WTC11 (cell line): ENCODE results near the gene DONSON. TPM values are rescaled to one million over a fixed set of nuclear protein-coding genes. Genes with fewer than 3 reads are reported as not detected.

Source experiments
- ATAC-seq: fragments of 200-7000 bp; cut with Tn5 transposase; 2 replicates; pipeline ENCODE4 v1.10.0; 2021; ENCODE audit warnings: mild to moderate bottlenecking, moderate library complexity
- CTCF ChIA-PET: fragments of 300-600 bp; sonication (Branson Sonifier 250); formaldehyde crosslinking; loops from one replicate; lab custom pipeline; 2021; ENCODE audit warnings: antibody characterized with exemption; lab: Charles Lee
- POLR2A ChIA-PET: fragments of 350-600 bp; sonication (Branson Sonifier 250); formaldehyde crosslinking; loops from one replicate; lab custom pipeline; 2021; ENCODE audit warnings: antibody characterized with exemption; lab: Charles Lee
- DNase-seq: peaks from one replicate; pipeline ENCODE4 v3.0.0; 2021; ENCODE audit warnings: low spot score
- H3K27ac Mint-ChIP-seq: 2 replicates; pipeline ENCODE4 v1.8.0; 2021; ENCODE audit warnings: mixed read lengths
- H3K27me3 Mint-ChIP-seq: 2 replicates; pipeline ENCODE4 v1.8.0; 2021; ENCODE audit warnings: low read depth, mild to moderate bottlenecking, moderate library complexity, mixed read lengths
- H3K36me3 Mint-ChIP-seq: 2 replicates; pipeline ENCODE4 v1.8.0; 2021; ENCODE audit warnings: mixed read lengths
- H3K4me1 Mint-ChIP-seq: 2 replicates; pipeline ENCODE4 v1.8.0; 2022; ENCODE audit warnings: mixed read lengths
- H3K4me3 Mint-ChIP-seq: 2 replicates; pipeline ENCODE4 v1.8.0; 2021; ENCODE audit warnings: mild to moderate bottlenecking, moderate library complexity, mixed read lengths
- H3K9me3 Mint-ChIP-seq: 2 replicates; pipeline ENCODE4 v1.8.0; 2021; ENCODE audit warnings: mixed read lengths
- AFF4 ChIP-seq: sonication (generic); formaldehyde crosslinking; IDR thresholded peaks from 2 replicates; pipeline ENCODE4 v1.8.1; 2023; ENCODE audit warnings: mild to moderate bottlenecking, missing genetic modification reagents, borderline replicate concordance
- CTCF ChIP-seq: fragments of 200-600 bp; IDR thresholded peaks from 2 replicates; pipeline ENCODE4 v1.8.0; 2022; ENCODE audit warnings: antibody characterized with exemption
- ELF4 ChIP-seq: sonication (generic); formaldehyde crosslinking; IDR thresholded peaks from 2 replicates; pipeline ENCODE4 v1.8.1; 2022; ENCODE audit warnings: low read depth, mild to moderate bottlenecking, moderate library complexity, missing genetic modification reagents
- ETV6 ChIP-seq: sonication (generic); formaldehyde crosslinking; IDR thresholded peaks from 2 replicates; pipeline ENCODE4 v1.8.1; 2022; ENCODE audit warnings: mild to moderate bottlenecking, missing genetic modification reagents
- IRF2 ChIP-seq: sonication (generic); formaldehyde crosslinking; IDR thresholded peaks from 2 replicates; pipeline ENCODE4 v1.8.0; 2022; ENCODE audit warnings: low read depth, missing genetic modification reagents, borderline replicate concordance
- NFE2L1 ChIP-seq: sonication (generic); formaldehyde crosslinking; IDR thresholded peaks from 2 replicates; pipeline ENCODE4 v1.8.1; 2023; ENCODE audit warnings: missing genetic modification reagents
- OVOL2 ChIP-seq: fragments of 250-450 bp; sonication (Bioruptor Pico); IDR thresholded peaks from 2 replicates; pipeline ENCODE4 v1.9.0; 2021; ENCODE audit warnings: mild to moderate bottlenecking, borderline replicate concordance
- RELA ChIP-seq: sonication (generic); formaldehyde crosslinking; IDR thresholded peaks from 2 replicates; pipeline ENCODE4 v1.8.1; 2022; ENCODE audit warnings: missing genetic modification reagents, mild to moderate bottlenecking, borderline replicate concordance
- RORB ChIP-seq: fragments of 250-450 bp; sonication (Bioruptor Pico); IDR thresholded peaks from 2 replicates; pipeline ENCODE4 v1.9.0; 2021; ENCODE audit warnings: mild to moderate bottlenecking
- TP53 ChIP-seq: sonication (generic); formaldehyde crosslinking; IDR thresholded peaks from 2 replicates; pipeline ENCODE4 v1.8.1; 2023; ENCODE audit warnings: mild to moderate bottlenecking, missing genetic modification reagents
- ZNF138 ChIP-seq: sonication (generic); formaldehyde crosslinking; conservative IDR thresholded peaks from 2 replicates; pipeline ENCODE4 v1.8.1; 2022; ENCODE audit warnings: mild to moderate bottlenecking, moderate library complexity, missing genetic modification reagents
- ZNF219 ChIP-seq: sonication (generic); formaldehyde crosslinking; IDR thresholded peaks from 2 replicates; pipeline ENCODE4 v1.8.0; 2023; ENCODE audit warnings: missing genetic modification reagents, mild to moderate bottlenecking, borderline replicate concordance
- ZNF416 ChIP-seq: fragments of 250-450 bp; sonication (Bioruptor Pico); IDR thresholded peaks from 2 replicates; pipeline ENCODE4 v1.9.0; 2021; ENCODE audit warnings: mild to moderate bottlenecking, inconsistent platforms
- ZSCAN18 ChIP-seq: fragments of 250-450 bp; sonication (Bioruptor Pico); IDR thresholded peaks from 2 replicates; pipeline ENCODE4 v2.1.2; 2022; ENCODE audit warnings: mild to moderate bottlenecking, moderate library complexity
- total RNA-seq: library from RNA; stranded (reverse); gene quantifications from 3 replicates; pipeline ENCODE4 v1.2.3, GENCODE V29; 2021
- TF ChIP-seq, protein P1 (sequence below): sonication (generic); formaldehyde crosslinking; IDR thresholded peaks from 2 replicates; pipeline ENCODE4 v1.8.0; 2022; ENCODE audit warnings: missing genetic modification reagents
- TF ChIP-seq, protein P2 (sequence below): sonication (generic); formaldehyde crosslinking; IDR thresholded peaks from 2 replicates; pipeline ENCODE4 v1.8.0; 2022; ENCODE audit warnings: mild to moderate bottlenecking, missing genetic modification reagents
- TF ChIP-seq, protein P3 (sequence below): sonication (generic); formaldehyde crosslinking; IDR thresholded peaks from 2 replicates; pipeline ENCODE4 v1.8.1; 2023; ENCODE audit warnings: mild to moderate bottlenecking, moderate library complexity, missing genetic modification reagents

DONSON gene
- total RNA-seq, 1 experiment from 2014 or later, result 32.2 TPM

DNA sequence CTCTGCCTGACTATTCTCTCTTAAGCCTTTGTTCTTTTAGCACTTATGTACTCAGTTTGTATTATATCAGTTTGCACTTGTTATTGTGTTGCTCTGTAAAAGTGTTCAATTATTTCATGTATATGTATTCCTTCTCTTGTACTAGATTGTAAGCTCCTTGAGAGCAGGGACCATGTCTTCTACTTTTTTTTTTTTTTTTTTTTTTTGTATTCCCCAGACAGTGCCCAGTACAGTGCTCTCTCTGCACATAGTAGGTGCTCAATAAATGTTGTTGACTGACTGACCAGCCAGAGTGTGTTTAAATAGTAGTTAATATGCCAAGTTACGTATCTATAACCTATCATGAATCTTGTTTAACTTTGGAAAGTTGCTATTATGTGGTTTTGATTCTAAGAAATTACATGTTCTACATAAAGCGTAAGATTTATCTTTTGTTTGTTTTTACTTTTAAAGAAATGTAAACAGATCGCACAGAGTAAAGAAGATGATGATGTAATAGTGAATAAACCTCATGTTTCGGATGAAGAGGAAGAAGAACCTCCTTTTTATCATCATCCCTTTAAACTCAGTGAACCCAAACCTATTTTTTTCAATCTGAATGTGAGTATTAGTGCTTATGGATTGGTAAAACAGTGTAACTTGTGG, 29.6 kb downstream of the DONSON start (continued):
- TF ChIP-seq AFF4 (CRISPR knock-in tag) (no peak), ZNF416 (CRISPR knock-in tag) (no peak)
- TF ChIP-seq, all 79 proteins: peak for 0

DNA sequence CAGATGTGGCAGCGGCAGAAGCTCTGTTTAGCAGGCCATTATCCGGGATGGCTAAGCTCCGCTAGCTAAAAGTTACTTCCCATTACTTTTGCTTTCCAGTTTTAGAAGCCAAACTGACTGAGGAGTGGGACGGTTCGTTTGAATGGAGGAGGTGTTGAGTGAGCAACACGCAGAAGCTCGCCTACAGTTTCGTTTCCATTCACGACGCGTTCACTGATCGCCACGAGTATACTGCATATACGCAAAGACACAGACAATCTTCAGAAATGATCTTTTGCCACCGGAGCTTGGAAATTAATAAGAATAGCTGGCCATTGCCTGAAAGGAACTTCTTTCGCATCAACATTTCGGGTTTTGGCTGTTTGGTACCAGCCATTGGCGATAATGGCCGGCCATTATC, 31.0 kb downstream of the DONSON start:
- no peaks in the 10 kb centered on the region for H3K4me1 Mint-ChIP-seq
- peaks cover 89% of the 10 kb centered on the region for H3K36me3 Mint-ChIP-seq
- H3K9me3 Mint-ChIP-seq, result no peaks in the 10 kb centered on the region
- H3K27me3 Mint-ChIP-seq, result no peaks in the 10 kb centered on the region
- ChIA-PET CTCF (interaction anchor here (1.4 to 2.7 kb wide), 2 partner anchors 30 to 48 kb away, joined by 3 to 14 read pairs; partner anchors contain the start of gene DONSON), POLR2A (interaction anchor here (1.0 kb wide), 1 partner anchor 17 kb away, joined by 3 read pairs; no protein-coding TSS in a partner anchor)
- no peak for TF ChIP-seq ETV6
- TF ChIP-seq, protein P1, sequence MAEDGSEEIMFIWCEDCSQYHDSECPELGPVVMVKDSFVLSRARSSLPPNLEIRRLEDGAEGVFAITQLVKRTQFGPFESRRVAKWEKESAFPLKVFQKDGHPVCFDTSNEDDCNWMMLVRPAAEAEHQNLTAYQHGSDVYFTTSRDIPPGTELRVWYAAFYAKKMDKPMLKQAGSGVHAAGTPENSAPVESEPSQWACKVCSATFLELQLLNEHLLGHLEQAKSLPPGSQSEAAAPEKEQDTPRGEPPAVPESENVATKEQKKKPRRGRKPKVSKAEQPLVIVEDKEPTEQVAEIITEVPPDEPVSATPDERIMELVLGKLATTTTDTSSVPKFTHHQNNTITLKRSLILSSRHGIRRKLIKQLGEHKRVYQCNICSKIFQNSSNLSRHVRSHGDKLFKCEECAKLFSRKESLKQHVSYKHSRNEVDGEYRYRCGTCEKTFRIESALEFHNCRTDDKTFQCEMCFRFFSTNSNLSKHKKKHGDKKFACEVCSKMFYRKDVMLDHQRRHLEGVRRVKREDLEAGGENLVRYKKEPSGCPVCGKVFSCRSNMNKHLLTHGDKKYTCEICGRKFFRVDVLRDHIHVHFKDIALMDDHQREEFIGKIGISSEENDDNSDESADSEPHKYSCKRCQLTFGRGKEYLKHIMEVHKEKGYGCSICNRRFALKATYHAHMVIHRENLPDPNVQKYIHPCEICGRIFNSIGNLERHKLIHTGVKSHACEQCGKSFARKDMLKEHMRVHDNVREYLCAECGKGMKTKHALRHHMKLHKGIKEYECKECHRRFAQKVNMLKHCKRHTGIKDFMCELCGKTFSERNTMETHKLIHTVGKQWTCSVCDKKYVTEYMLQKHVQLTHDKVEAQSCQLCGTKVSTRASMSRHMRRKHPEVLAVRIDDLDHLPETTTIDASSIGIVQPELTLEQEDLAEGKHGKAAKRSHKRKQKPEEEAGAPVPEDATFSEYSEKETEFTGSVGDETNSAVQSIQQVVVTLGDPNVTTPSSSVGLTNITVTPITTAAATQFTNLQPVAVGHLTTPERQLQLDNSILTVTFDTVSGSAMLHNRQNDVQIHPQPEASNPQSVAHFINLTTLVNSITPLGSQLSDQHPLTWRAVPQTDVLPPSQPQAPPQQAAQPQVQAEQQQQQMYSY (CRISPR knock-in tag), result no peak
- TF ChIP-seq, protein P2, sequence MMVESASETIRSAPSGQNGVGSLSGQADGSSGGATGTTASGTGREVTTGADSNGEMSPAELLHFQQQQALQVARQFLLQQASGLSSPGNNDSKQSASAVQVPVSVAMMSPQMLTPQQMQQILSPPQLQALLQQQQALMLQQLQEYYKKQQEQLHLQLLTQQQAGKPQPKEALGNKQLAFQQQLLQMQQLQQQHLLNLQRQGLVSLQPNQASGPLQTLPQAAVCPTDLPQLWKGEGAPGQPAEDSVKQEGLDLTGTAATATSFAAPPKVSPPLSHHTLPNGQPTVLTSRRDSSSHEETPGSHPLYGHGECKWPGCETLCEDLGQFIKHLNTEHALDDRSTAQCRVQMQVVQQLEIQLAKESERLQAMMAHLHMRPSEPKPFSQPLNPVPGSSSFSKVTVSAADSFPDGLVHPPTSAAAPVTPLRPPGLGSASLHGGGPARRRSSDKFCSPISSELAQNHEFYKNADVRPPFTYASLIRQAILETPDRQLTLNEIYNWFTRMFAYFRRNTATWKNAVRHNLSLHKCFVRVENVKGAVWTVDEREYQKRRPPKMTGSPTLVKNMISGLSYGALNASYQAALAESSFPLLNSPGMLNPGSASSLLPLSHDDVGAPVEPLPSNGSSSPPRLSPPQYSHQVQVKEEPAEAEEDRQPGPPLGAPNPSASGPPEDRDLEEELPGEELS (CRISPR knock-in tag), result no peak
- DNase-seq (no peak), ATAC-seq (no peak)
- H3K4me3 Mint-ChIP-seq, result no peak overlapping the region
- H3K27ac Mint-ChIP-seq, result no peak overlapping the region

DNA sequence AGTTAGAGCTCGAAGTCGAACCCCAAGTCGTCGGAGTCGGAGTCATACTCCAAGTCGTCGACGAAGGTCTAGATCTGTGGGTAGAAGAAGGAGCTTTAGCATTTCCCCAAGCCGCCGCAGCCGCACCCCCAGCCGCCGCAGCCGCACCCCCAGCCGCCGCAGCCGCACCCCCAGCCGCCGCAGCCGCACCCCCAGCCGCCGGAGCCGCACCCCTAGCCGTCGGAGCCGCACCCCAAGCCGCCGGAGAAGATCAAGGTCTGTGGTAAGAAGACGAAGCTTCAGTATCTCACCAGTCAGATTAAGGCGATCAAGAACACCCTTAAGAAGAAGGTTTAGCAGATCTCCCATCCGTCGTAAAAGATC, 33.5 kb downstream of the DONSON start:
- H3K9me3 Mint-ChIP-seq, result no peaks in the 10 kb centered on the region; the same call in 1 of the 2 replicates
- H3K27ac Mint-ChIP-seq, result peak overlapping the region; percentile 65; the same call in 1 of the 2 replicates
- no peaks in the 10 kb centered on the region for H3K4me1 Mint-ChIP-seq
- ChIA-PET POLR2A (no interaction called here), CTCF (no interaction called here)
- peaks cover 95% of the 10 kb centered on the region for H3K36me3 Mint-ChIP-seq
- H3K4me3 Mint-ChIP-seq, result no peak overlapping the region
- DNase-seq, result no peak
- ATAC-seq, result no peak
- no peaks in the 10 kb centered on the region for H3K27me3 Mint-ChIP-seq
- TF ChIP-seq ZNF416 (CRISPR knock-in tag) (no peak), ELF4 (CRISPR knock-in tag) (no peak), ZSCAN18 (CRISPR knock-in tag) (no peak), ZNF138 (CRISPR knock-in tag) (no peak), OVOL2 (CRISPR knock-in tag) (no peak), IRF2 (no peak), TP53 (CRISPR knock-in tag) (no peak), CTCF (no peak), ETV6 (no peak), RORB (CRISPR knock-in tag) (no peak), NFE2L1 (CRISPR knock-in tag) (no peak), ZNF219 (CRISPR knock-in tag) (no peak), RELA (CRISPR knock-in tag) (no peak)
- TF ChIP-seq, protein P3, sequence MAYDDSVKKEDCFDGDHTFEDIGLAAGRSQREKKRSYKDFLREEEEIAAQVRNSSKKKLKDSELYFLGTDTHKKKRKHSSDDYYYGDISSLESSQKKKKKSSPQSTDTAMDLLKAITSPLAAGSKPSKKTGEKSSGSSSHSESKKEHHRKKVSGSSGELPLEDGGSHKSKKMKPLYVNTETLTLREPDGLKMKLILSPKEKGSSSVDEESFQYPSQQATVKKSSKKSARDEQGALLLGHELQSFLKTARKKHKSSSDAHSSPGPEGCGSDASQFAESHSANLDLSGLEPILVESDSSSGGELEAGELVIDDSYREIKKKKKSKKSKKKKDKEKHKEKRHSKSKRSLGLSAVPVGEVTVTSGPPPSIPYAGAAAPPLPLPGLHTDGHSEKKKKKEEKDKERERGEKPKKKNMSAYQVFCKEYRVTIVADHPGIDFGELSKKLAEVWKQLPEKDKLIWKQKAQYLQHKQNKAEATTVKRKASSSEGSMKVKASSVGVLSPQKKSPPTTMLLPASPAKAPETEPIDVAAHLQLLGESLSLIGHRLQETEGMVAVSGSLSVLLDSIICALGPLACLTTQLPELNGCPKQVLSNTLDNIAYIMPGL (CRISPR knock-in tag), result no peak
